ENCODE measurements around the gene PABPN1. TPM values are rescaled to one million over a fixed set of nuclear protein-coding genes. Genes with fewer than 3 reads are reported as not detected.

PABPN1 gene
- total and polyA plus RNA-seq, 2 of the 13 experiments (the other 11 are each of a cell fraction or from before 2014, with no cell fraction given): 233 to 524 TPM

- TF ChIP-seq ZBTB20 (CRISPR knock-in tag; IDR thresholded peaks at IDR 0.05; ENCODE audit: borderline replicate concordance, low read depth) (peak; percentile 70), SPEN (CRISPR knock-in tag; IDR thresholded peaks at IDR 0.05; ENCODE audit: low read depth) (peak; percentile 98), ZNF18 (CRISPR knock-in tag; IDR thresholded peaks at IDR 0.05; ENCODE audit: insufficient replicate concordance) (no peak), ZNF142 (CRISPR knock-in tag; IDR thresholded peaks at IDR 0.05) (peak; percentile 45; the same call in 1 of the 2 replicates), ZNF674 (CRISPR knock-in tag; IDR thresholded peaks at IDR 0.05; ENCODE audit: low read depth) (no peak), YEATS4 (CRISPR knock-in tag; IDR thresholded peaks at IDR 0.05; ENCODE audit: borderline replicate concordance) (peak; percentile 82), ATF7 (IDR thresholded peaks at IDR 0.05) (no peak), ATF7 (CRISPR knock-in tag; IDR thresholded peaks at IDR 0.05) (peak; percentile 37; the same call in 1 of the 2 replicates), PRDM10 (CRISPR knock-in tag; IDR thresholded peaks at IDR 0.05; ENCODE audit: low read depth) (peak; percentile 65), ZNF616 (CRISPR knock-in tag; IDR thresholded peaks at IDR 0.05; ENCODE audit: low read depth) (peak; percentile 58; the same call in 1 of the 2 replicates), SOX13 (IDR thresholded peaks at IDR 0.05) (peak; percentile 77; the same call in 1 of the 2 replicates), SOX13 (CRISPR knock-in tag; conservative IDR thresholded peaks at IDR 0.05 in 1 of 2, IDR thresholded peaks at IDR 0.05 in 1 of 2) (peak in 1 of 2 experiments; percentile 65; a peak in 3 of 4 replicates), HIVEP1 (CRISPR knock-in tag; IDR thresholded peaks at IDR 0.05) (peak; percentile 97), ZKSCAN8 (CRISPR knock-in tag; IDR thresholded peaks at IDR 0.05; ENCODE audit: borderline replicate concordance) (peak; percentile 78; the same call in 1 of the 2 replicates), GTF3A (CRISPR knock-in tag; conservative IDR thresholded peaks at IDR 0.05) (peak; percentile 94), TAF1 (CRISPR knock-in tag; IDR thresholded peaks at IDR 0.05) (peak; percentile 94), ISL2 (CRISPR knock-in tag; IDR thresholded peaks at IDR 0.05) (peak; percentile 43), TMF1 (CRISPR knock-in tag; IDR thresholded peaks at IDR 0.05; ENCODE audit: low read depth) (peak; percentile 92; the same call in 1 of the 2 replicates)
Observed at GRCh38 chr14:23306412-23307145, 14.7 kb upstream of the PABPN1 start, which contains the start of gene BCL2L2 (continued).
